Frontal cortex (tissue), 4 donors: ENCODE data around the gene SH2D5. TPM values are rescaled to one million over a fixed set of nuclear protein-coding genes. Genes with fewer than 3 reads are reported as not detected.

Experiments used
- DNase-seq, 2 donors: peaks; one replicate each; pipeline ENCODE4 v3.0.0; 2012; ENCODE audit warnings: low spot score in 2 of 2
- FAIRE-seq: peaks from 2 replicates; lab custom pipeline; 2012; peaks lifted over from hg19 to GRCh38; lab: Jason Lieb, UNC
- total RNA-seq: library from RNA; depleted of rRNA; stranded (reverse); fragments of >200 nt; gene quantifications from one replicate; pipeline ENCODE4 v1.2.3, GENCODE V29; 2014
- donor health status: control.
- donor health status: control.
- donor health status: control.

SH2D5 gene
- 1.6 TPM for total RNA-seq

GRCh38 chr1:20732588-20733359, at the start of gene SH2D5:
Gene SH2D5 (minus strand): TSS chr1:20732703. CDS start chr1:20728044, 4,659 bp downstream.
- DNase-seq: peak; percentile 57 to 79
- no peak for FAIRE-seq

- no peak for FAIRE-seq
These were observed 43.2 kb upstream of the SH2D5 start for GRCh38 chr1:20775700-20776099.

GRCh38 chr1:20771780-20772179, 39.3 kb upstream of the SH2D5 start:
- DNase-seq (no peak), FAIRE-seq (no peak)

More at GRCh38 chr1:20775700-20776099, 43.2 kb upstream of the SH2D5 start:
- no peak for DNase-seq

- FAIRE-seq (no peak), DNase-seq (no peak)
These were observed 38.0 kb upstream of the SH2D5 start for GRCh38 chr1:20770314-20771087.

- FAIRE-seq (no peak), DNase-seq (no peak)
These were observed 34.8 kb upstream of the SH2D5 start for GRCh38 chr1:20767271-20767670.

DNA sequence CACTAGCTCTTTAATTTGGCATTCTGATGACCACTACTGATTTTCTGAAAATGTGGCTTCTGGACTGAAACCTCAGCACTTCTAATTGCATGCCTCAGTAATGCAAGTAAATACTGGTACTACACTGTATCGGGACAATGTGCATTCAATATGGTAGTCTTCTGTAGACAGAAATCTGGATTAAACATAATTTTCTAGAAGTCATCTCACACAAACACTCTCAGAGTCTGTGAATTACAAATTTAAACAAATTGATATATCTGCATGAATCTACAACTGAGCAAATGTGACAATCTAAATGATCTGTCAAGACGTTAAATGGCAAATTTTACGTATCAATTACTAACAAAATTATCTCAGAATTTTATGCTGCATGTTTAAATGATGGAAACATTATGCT, 30.9 kb upstream of the SH2D5 start:
- FAIRE-seq (no peak), DNase-seq (no peak)

GRCh38 chr1:20760322-20760721, 27.8 kb upstream of the SH2D5 start:
- DNase-seq (no peak), FAIRE-seq (no peak)

DNA sequence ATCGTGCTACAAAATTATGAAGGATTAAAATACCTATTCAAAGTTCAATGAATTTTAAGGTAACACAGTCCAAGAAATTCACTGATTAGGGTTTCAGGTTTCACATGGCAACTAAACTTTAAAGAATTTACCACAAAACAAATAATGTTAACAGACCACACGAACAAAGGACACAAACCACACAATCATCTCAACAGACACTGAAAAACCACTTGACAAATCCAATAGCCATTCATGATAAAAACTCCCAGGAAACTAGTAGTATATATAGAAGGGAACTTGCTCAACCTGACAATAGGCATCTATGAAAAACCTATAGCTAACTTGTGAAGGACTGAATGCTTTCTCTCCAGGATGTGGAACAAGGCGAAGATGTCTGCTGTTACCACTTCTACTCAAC, 21.1 kb upstream of the SH2D5 start:
- FAIRE-seq: no peak
- DNase-seq: no peak

DNA sequence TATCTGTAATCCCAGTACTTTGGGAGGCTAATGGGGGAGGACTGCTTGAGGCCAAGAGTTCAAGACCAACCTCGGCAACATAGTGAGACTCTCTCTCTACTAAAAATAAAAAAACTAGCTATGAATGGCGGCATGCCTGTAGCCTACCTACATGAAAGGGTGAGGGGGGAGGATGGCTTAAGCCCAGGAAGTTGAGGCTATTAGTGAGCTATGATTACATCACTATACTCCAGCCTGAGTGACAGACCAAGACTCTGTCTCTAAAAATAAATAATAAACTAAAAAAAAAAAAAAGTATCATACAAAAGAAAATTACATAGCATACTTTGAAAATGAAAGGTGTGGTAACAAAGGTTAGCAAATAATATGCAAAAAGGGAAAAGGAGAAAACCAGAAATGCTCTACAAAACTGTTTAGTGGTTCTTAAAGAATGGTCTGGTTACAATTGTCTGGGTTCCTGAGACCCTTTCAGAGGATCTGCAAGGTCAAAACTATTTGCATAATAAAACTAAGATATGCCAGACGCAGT, 19.0 kb upstream of the SH2D5 start:
- FAIRE-seq: no peak
- DNase-seq: no peak

GRCh38 chr1:20742671-20743070, 10.2 kb upstream of the SH2D5 start:
- FAIRE-seq (no peak), DNase-seq (no peak)

DNA sequence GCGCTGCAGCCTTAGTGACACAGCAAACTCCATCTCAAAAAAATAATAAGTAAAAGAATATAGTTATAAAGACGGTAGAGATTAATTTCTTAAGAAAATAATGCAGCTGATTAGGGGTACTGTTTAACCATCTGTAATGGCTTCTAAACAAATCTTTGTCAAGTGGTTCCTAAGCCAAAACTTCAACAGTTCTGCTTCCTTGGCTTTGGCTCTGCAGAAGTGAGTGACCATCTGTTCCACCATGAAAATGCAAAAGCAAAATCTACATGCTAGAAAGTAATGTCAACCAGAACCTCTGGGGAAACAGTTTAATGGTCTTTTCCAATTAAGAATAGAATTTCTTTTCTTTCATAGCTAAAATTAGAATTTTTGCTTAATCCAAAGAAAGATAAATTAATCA, 8.3 kb upstream of the SH2D5 start:
- DNase-seq (no peak), FAIRE-seq (no peak)

GRCh38 chr1:20739225-20739624, 6.7 kb upstream of the SH2D5 start:
- FAIRE-seq (no peak), DNase-seq (no peak)

- FAIRE-seq: no peak
- DNase-seq: peak in 1 of 2 donors; percentile 16
These were observed 3.1 kb upstream of the SH2D5 start for GRCh38 chr1:20735581-20736111.

- DNase-seq: no peak
- no peak for FAIRE-seq
These were observed 965 bp upstream of the SH2D5 start for GRCh38 chr1:20733360-20733975.

DNA sequence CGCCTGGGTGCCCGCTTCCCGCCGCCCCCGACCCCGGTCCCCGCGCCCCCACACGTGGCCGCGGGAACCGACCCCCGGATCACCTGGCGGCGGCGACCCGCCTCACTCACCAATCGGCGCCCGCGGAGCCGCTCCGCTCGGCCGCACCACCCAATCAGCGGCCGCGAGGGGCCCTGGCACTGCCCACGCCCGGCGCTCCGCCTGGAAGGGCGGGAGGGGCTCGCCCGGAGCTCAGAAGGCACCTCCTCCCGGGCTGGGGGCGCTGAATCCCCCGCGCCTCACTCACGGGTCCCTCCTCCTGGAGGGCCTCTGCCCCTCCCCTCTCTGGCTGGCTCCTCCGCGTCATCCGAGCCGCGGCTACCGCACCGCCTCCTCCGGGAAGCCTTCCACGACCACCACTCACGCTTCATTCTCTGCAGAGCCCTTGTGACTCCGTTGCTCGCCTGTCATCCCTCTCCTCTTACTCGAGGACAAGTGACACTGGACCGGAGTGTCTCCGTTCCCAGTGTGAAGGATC, 374 bp downstream of the SH2D5 start:
- DNase-seq (peak; percentile 75 to 81), FAIRE-seq (no peak)

- DNase-seq (peak; percentile 36 to 42), FAIRE-seq (no peak)
These were observed 1.2 kb downstream of the SH2D5 start for GRCh38 chr1:20731057-20731991.

DNA sequence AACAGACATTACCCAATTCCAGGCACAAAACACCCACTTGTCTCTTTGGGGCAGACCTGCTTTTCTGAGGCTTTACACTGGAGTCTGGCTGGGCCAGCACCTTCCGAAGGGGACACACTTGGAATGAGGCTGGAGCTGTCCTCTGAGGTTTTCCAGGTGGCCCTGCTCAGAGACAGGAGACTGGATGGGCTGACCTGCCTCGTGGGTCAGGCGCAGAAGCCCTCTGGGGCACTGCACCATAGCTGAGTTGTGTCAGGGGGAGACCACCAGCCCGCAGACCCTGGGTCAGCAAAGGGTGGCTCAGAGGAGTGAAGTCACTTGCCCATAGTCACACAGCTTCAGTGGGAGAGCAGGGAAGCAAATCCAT, 1.8 kb downstream of the SH2D5 start:
- FAIRE-seq (no peak), DNase-seq (peak in 1 of 2 donors; percentile 33)

DNA sequence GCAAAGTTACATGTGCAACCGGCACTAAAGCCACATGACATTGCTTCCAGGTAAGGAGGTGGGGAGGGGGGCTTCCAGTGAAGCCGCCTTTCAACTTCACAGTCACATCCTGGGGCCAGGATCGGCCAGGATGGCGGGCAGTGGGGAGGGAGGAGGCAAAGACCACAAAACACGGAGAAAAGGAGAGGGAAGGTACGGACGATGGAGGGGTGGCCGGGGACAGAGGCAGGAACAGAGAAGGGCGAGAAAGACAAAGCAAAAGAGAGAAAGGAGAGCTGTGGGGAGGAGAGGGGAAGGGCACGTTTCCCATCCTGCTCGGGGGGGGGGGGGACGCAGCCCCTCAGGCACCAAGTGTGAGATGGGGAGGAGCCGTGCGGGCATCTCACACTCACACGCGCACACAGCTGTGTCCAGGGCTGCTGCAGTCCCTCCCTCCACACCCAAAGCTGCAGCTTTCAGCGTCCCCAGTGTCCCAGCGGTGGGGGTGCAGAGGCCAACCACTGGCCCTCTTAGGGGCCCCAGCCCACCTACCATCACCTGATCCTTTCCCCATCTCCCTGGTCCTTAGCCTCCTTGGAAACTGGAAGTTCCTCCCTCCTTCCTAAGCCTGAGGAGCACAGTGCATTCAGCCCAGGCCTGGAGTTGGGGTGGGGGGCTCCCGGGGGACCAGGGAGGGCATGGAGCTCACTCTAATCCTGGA, 2.4 kb downstream of the SH2D5 start:
- FAIRE-seq: no peak

More for the DNA sequence above, 2.4 kb downstream of the SH2D5 start:
- DNase-seq: peak; percentile 12
